LNCAP (cell line): ENCODE measurements around the gene DKKL1.

Source experiments
- CTCF ChIP-seq: fragments of 450-650 bp; IDR thresholded peaks from 2 replicates; pipeline ENCODE4 v1.5.1; 2017; ENCODE audit warnings: mild to moderate bottlenecking

Gene DKKL1

DNA sequence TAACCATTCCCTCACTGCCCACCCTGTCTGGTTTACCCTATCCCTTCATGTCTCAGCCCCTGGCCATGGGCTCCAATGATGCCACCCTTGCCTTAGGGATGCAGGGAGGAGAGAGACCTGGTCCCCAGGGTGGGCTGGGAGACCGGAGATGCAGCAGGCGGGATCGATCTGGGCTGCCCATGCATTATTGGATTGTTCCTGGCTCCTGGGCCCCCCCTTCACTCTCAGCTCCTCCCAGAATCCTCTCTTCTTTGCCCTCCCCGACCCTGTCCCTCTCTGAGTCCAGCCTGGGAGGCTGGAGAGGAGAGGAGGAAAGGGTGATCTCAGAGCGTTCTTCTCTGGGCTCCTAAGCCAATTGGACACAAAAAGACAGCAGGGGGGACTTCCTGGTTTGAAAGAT is 30.2 kb downstream of the DKKL1 start:
- TF ChIP-seq CTCF: no peak

GRCh38 chr19:49395581-49396407 is 32.1 kb downstream of the DKKL1 start:
- no peak for TF ChIP-seq CTCF

DNA sequence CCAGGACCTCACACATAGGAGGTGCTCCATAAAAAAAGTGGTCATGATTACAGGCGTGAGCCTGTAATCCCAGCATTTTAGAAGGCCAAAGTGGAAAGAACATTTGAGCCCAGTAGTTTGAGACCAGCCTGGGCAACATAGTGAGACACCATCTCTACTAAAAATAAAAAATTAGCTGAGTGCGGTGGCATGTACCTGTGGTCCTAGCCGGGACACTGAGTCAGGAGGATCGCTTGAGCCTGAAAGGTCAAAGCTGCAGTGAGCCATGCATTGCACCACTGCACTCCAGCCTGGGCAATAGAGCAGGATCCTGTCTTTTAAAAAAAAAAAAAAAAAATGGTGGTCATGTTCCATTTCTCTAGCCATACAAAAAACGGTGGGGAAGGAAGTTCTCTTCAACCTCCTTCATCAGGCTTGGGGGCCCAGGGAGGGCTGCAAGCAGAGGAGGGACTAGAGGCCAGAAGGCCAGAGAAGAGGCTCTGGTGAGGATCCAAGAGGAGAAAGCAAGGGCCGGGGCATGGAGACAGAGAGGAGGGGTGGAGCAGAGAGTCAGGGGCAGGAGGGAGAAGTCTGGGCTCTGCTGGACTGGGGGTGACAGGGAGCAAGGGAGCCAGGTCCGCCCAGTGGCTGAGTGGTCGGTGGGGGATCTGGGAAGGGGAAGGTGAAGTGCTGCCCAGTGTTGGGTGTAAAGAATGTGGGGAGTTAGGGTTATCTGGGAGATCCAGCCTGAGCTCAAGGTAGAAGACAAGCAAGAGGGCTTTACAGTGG is 33.2 kb downstream of the DKKL1 start:
- TF ChIP-seq CTCF: no peak

- no peak for TF ChIP-seq CTCF
These were observed 34.4 kb downstream of the DKKL1 start for GRCh38 chr19:49398001-49398615.

DNA sequence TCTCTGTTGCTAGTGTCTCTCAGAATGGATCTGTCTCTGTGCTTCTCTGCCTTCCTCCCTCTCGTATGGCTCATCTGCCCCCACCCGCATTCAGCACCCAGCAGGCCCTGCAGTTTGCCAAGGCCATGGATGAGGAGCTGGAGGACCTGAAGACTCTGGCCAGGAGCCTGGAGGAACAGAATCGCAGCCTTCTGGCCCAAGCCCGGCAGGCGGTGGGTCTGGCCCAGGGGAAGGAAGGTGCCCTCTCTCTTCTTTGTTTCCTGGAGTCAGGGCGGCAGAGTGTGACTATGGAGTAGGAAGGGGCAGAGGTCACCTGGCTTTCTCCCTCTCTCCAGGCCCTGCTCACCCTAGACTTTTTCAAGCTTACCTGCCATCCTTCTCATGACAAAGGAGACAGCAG is 35.3 kb downstream of the DKKL1 start:
- TF ChIP-seq CTCF: no peak

- no peak for TF ChIP-seq CTCF
These were observed 36.4 kb downstream of the DKKL1 start for GRCh38 chr19:49400029-49400428.

- TF ChIP-seq CTCF: no peak
These were observed 39.9 kb downstream of the DKKL1 start for GRCh38 chr19:49403404-49404187.
